ENCODE measurements around the gene TSPAN8.
"Not testable (repeated sequence)": the region's sequence is repeated elsewhere in the genome, so short reads cannot be mapped to it uniquely, and the experiment has no call there.

Gene TSPAN8

GRCh38 chr12:71125949-71126348 is 31.9 kb downstream of the TSPAN8 start:
- no peak for TF ChIP-seq CTCF (IDR thresholded peaks at IDR 0.05; ENCODE audit: low read depth, low read length)
- no peak for DNase-seq (ENCODE audit: extremely low read depth, low read depth)

GRCh38 chr12:71125515-71125914 is 32.3 kb downstream of the TSPAN8 start:
- no peak for DNase-seq (ENCODE audit: extremely low read depth, low read depth)
- no peak for TF ChIP-seq CTCF (IDR thresholded peaks at IDR 0.05; ENCODE audit: low read depth, low read length)

GRCh38 chr12:71124835-71125460 is 32.9 kb downstream of the TSPAN8 start:
- TF ChIP-seq CTCF (IDR thresholded peaks at IDR 0.05; ENCODE audit: low read depth, low read length), result no peak
- DNase-seq (ENCODE audit: extremely low read depth, low read depth), result no peak

DNA sequence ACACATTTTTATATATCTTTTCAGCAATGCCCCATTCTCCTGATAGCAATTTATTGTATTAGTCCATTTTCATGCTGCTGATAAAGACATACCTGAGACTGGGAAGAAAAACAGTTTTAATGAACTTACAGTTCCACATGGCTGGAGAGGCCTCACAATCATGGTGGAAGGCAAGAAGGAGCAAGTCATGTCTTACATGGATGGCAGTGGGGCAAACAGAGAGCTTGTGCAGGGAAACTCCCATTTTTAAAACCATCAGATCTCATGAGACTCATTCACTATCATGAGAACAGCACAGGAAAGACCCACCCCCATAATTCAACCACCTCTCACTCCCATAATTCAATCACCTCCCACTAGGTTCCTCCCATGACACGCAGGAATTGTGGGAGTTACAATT is 44.7 kb downstream of the TSPAN8 start:
- DNase-seq (ENCODE audit: extremely low read depth, low read depth), result not testable (repeated sequence)

- DNase-seq (ENCODE audit: extremely low read depth, low read depth), result no peak
Measured at GRCh38 chr12:71109834-71110233, 48.0 kb downstream of the TSPAN8 start.

GRCh38 chr12:71108355-71108754 is 49.4 kb downstream of the TSPAN8 start:
- no peak for TF ChIP-seq CTCF (IDR thresholded peaks at IDR 0.05; ENCODE audit: low read depth, low read length)
- no peak for DNase-seq (ENCODE audit: extremely low read depth, low read depth)

More at GRCh38 chr12:71109834-71110233, 48.0 kb downstream of the TSPAN8 start:
- TF ChIP-seq CTCF (IDR thresholded peaks at IDR 0.05; ENCODE audit: low read depth, low read length), result no peak

DNA sequence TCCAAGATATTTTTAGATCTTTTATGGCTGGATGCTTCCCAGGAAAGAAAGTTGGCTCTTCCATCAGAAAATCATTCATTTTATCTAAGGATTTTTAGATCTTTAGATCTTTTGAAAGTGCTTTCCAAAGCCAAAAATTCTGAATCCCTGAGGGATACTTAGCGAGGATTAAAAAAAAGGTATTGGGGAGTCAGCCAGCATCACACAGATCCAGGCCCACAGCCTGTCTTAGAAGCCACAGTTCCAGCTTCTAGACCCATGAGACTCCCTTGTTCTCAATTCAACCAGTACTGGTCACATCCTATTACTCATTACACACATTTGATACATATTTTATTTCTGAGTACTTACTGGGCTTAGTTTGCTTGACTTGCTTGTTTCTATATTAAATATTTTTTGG is 49.9 kb downstream of the TSPAN8 start:
- DNase-seq (ENCODE audit: extremely low read depth, low read depth), result no peak
- no peak for TF ChIP-seq CTCF (IDR thresholded peaks at IDR 0.05; ENCODE audit: low read depth, low read length)

GRCh38 chr12:71105956-71106355 is 51.8 kb downstream of the TSPAN8 start:
- no peak for TF ChIP-seq CTCF (IDR thresholded peaks at IDR 0.05; ENCODE audit: low read depth, low read length)
- DNase-seq (ENCODE audit: extremely low read depth, low read depth), result no peak

Measured in AG09319 (cell line).